BLaER1 (cell line): ENCODE measurements around the gene TRIM3.

Source experiments
- H3K27ac ChIP-seq: shearing (Covaris generic); formaldehyde crosslinking; 2 replicates; pipeline ENCODE4 v1.8.1; 2022
- H3K27me3 ChIP-seq: shearing (Covaris generic); formaldehyde crosslinking; 2 replicates; pipeline ENCODE4 v1.8.1; 2022
- H3K36me3 ChIP-seq: shearing (Covaris generic); formaldehyde crosslinking; 2 replicates; pipeline ENCODE4 v1.8.1; 2022
- H3K4me1 ChIP-seq: shearing (Covaris generic); formaldehyde crosslinking; 2 replicates; pipeline ENCODE4 v1.8.1; 2022
- H3K4me2 ChIP-seq: shearing (Covaris generic); formaldehyde crosslinking; 2 replicates; pipeline ENCODE4 v1.8.1; 2022
- H3K4me3 ChIP-seq: shearing (Covaris generic); formaldehyde crosslinking; 2 replicates; pipeline ENCODE4 v1.8.1; 2022
- H3K9ac ChIP-seq: shearing (Covaris generic); formaldehyde crosslinking; 2 replicates; pipeline ENCODE4 v1.8.1; 2022
- H3K9me3 ChIP-seq: shearing (Covaris generic); formaldehyde crosslinking; 2 replicates; pipeline ENCODE4 v1.8.1; 2022
- H4K20me1 ChIP-seq: shearing (Covaris generic); formaldehyde crosslinking; 2 replicates; pipeline ENCODE4 v1.8.1; 2022
- Cebpa-rat ChIP-seq: shearing (Covaris generic); IDR thresholded peaks from 2 replicates; pipeline ENCODE4 v1.8.1; 2022

The TRIM3 gene

DNA sequence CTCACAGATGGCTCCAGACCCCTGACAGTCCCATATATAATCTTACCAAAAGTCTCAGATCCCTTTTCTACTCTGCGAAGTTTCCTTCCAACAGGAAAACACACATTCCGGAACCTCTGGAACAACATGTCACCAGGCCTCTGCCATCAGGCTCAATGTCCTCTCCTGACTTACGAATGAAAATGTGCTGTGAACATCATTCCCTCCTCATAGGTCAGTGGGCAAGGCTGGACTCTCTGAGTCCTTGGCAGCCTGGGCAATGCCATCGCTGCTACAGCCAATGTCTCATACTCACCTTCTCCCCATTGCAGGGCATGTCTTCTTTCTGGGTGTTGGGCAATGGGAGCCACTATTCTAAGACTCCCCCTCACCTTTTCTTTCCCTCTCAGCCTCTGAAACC is 31.3 kb downstream of the TRIM3 start:
- Histone ChIP-seq H3K9ac (no peak overlapping the region), H3K4me1 (peaks cover 10% of the 10 kb centered on the region), H4K20me1 (no peaks in the 10 kb centered on the region)

DNA sequence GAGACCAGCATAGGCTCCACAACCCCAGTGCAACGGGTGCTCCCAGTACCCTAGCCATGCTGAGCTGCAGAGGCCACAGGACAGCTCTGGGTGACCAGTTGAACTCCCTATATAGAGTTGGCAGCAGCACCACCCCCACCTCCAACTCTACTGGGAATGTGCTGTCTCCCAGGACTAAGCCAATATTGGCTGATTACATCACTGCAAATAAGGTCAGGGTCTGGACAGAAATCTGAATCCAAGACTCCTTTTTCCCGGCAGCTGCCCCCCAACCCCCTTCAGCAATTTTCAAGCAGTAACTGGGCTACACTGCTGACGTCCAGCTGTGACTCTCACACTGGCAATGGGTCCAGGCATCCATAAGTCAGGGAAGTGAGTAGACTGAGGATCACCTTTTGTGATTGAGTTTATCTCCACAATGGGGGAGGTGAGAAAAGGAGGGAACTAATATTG is 32.8 kb downstream of the TRIM3 start, which contains the start of gene HPX:
HPX (minus strand) TSS at position 82 of the 453 bp plus-strand sequence; CDS start at position 58, 24 bp downstream.
- no peak within 1 kb of the TSS for H3K27ac ChIP-seq

More for the DNA sequence above, 31.3 kb downstream of the TRIM3 start:
- no peak overlapping the region for H3K4me3 ChIP-seq
- H3K27me3 ChIP-seq = no peaks in the 10 kb centered on the region
- H3K36me3 ChIP-seq = no peaks in the 10 kb centered on the region
- H3K9me3 ChIP-seq = no peaks in the 10 kb centered on the region
- TF ChIP-seq Cebpa-rat = no peak
- no peak overlapping the region for H3K4me2 ChIP-seq
- H3K27ac ChIP-seq = no peak overlapping the region

GRCh38 chr11:6438979-6439571 is 34.7 kb downstream of the TRIM3 start:
- Histone ChIP-seq H3K27me3 (no peaks in the 10 kb centered on the region), H4K20me1 (no peaks in the 10 kb centered on the region), H3K4me1 (peaks cover 43% of the 10 kb centered on the region), H3K9ac (no peak overlapping the region), H3K36me3 (no peaks in the 10 kb centered on the region), H3K4me3 (no peak overlapping the region), H3K4me2 (no peak overlapping the region), H3K9me3 (no peaks in the 10 kb centered on the region; the same call in 1 of the 2 replicates), H3K27ac (no peak overlapping the region)
- TF ChIP-seq Cebpa-rat = no peak

More for the DNA sequence above, 32.8 kb downstream of the TRIM3 start, which contains the start of gene HPX:
- peaks cover 25% of the 10 kb centered on the region for H3K4me1 ChIP-seq
- H3K36me3 ChIP-seq = no peaks in the 10 kb centered on the region
- no peak within 1 kb of the TSS for H3K9ac ChIP-seq
- H4K20me1 ChIP-seq = no peaks in the 10 kb centered on the region
- no peaks in the 10 kb centered on the region; the same call in 1 of the 2 replicates for H3K9me3 ChIP-seq
- no peak within 1 kb of the TSS for H3K4me2 ChIP-seq
- H3K4me3 ChIP-seq = no peak within 1 kb of the TSS
- H3K27me3 ChIP-seq = no peaks in the 10 kb centered on the region
- no peak for TF ChIP-seq Cebpa-rat

- H3K27me3 ChIP-seq = no peaks in the 10 kb centered on the region
- peaks cover 54% of the 10 kb centered on the region for H3K4me1 ChIP-seq
- H4K20me1 ChIP-seq = no peaks in the 10 kb centered on the region
- H3K9me3 ChIP-seq = no peaks in the 10 kb centered on the region; the same call in 1 of the 2 replicates
- no peak overlapping the region for H3K4me3 ChIP-seq
- no peaks in the 10 kb centered on the region for H3K36me3 ChIP-seq
- no peak overlapping the region for H3K27ac ChIP-seq
- peak overlapping the region; percentile 23 for H3K4me2 ChIP-seq
- H3K9ac ChIP-seq = no peak overlapping the region
- no peak for TF ChIP-seq Cebpa-rat
Measured at GRCh38 chr11:6437993-6438392, 35.7 kb downstream of the TRIM3 start.

DNA sequence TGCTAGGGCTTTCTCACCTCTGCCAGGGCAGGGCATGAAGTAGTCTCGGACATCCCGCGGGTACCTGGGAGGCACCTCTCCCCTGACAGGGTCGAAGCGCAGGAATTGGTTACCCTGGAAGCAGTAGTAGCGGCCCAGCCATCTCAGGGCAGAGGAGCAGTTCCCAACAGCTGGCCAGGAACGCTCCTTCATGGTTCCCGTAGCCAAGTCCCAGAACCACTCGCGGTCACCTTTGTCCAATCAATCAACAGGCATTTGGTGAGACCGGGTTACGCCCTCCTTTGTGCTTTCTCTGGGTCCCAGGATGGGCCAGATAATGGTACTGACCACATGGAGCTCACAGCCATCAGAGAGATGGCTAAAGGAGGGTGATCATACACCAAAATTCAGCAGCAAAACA is 36.3 kb downstream of the TRIM3 start:
- Histone ChIP-seq H3K4me1 (peaks cover 57% of the 10 kb centered on the region), H3K4me2 (peak overlapping the region; percentile 23; the same call in 1 of the 2 replicates), H3K9me3 (no peaks in the 10 kb centered on the region; the same call in 1 of the 2 replicates), H3K27me3 (no peaks in the 10 kb centered on the region), H3K4me3 (no peak overlapping the region), H3K27ac (no peak overlapping the region), H3K36me3 (no peaks in the 10 kb centered on the region), H3K9ac (no peak overlapping the region), H4K20me1 (no peaks in the 10 kb centered on the region)
- TF ChIP-seq Cebpa-rat = no peak

GRCh38 chr11:6433998-6434660 is 39.6 kb downstream of the TRIM3 start:
- TF ChIP-seq Cebpa-rat = no peak
- H3K27me3 ChIP-seq = no peaks in the 10 kb centered on the region
- H3K36me3 ChIP-seq = no peaks in the 10 kb centered on the region
- H3K4me1 ChIP-seq = peaks cover 57% of the 10 kb centered on the region
- H4K20me1 ChIP-seq = no peaks in the 10 kb centered on the region
- peak overlapping the region; percentile 25; the same call in 1 of the 2 replicates for H3K27ac ChIP-seq
- peak overlapping the region; percentile 59 for H3K4me2 ChIP-seq
- H3K9ac ChIP-seq = no peak overlapping the region
- no peaks in the 10 kb centered on the region; the same call in 1 of the 2 replicates for H3K9me3 ChIP-seq
- H3K4me3 ChIP-seq = no peak overlapping the region

GRCh38 chr11:6431861-6432260 is 41.9 kb downstream of the TRIM3 start:
- H3K27ac ChIP-seq = no peak overlapping the region
- H3K4me3 ChIP-seq = no peak overlapping the region
- H4K20me1 ChIP-seq = no peaks in the 10 kb centered on the region
- H3K4me1 ChIP-seq = peaks cover 42% of the 10 kb centered on the region
- no peaks in the 10 kb centered on the region for H3K36me3 ChIP-seq
- no peak overlapping the region for H3K9ac ChIP-seq
- no peak overlapping the region for H3K4me2 ChIP-seq
- no peaks in the 10 kb centered on the region; the same call in 1 of the 2 replicates for H3K9me3 ChIP-seq
- no peak for TF ChIP-seq Cebpa-rat
- no peaks in the 10 kb centered on the region for H3K27me3 ChIP-seq

- Histone ChIP-seq H3K9ac (no peak overlapping the region), H4K20me1 (no peaks in the 10 kb centered on the region), H3K27me3 (no peaks in the 10 kb centered on the region), H3K27ac (no peak overlapping the region), H3K9me3 (no peaks in the 10 kb centered on the region), H3K36me3 (no peaks in the 10 kb centered on the region), H3K4me1 (no peaks in the 10 kb centered on the region), H3K4me3 (no peak overlapping the region), H3K4me2 (no peak overlapping the region)
- no peak for TF ChIP-seq Cebpa-rat
Measured at GRCh38 chr11:6427516-6427915, 46.2 kb downstream of the TRIM3 start.

DNA sequence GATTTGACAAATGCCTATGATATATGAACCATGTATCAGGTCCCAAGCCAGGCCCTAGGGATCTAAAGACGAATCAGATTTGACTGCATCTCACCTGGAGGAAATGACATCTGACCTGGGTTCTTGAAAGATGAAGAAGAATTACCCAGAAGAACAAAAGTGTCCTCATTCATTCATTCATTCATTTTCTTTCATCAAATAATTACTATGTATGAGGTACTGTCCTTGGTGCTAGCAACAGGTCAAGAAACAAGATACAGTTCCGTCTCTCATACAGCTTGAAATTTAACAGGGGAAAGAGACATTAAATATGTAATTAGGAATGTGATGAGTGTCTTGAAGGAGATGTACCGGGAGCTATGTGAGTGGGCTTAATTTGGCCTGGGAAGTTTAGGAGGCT is 53.1 kb downstream of the TRIM3 start:
- Histone ChIP-seq H3K4me1 (peaks cover 13% of the 10 kb centered on the region), H3K36me3 (no peaks in the 10 kb centered on the region), H3K4me3 (no peak overlapping the region), H3K27me3 (peaks cover 9% of the 10 kb centered on the region; the same call in 1 of the 2 replicates), H3K9me3 (no peaks in the 10 kb centered on the region), H3K4me2 (no peak overlapping the region), H3K9ac (no peak overlapping the region), H4K20me1 (0 out of 2 replicates have a peak, but pooled peaks cover 7% of the 10 kb centered on the region), H3K27ac (no peak overlapping the region)
- no peak for TF ChIP-seq Cebpa-rat
